ENCODE results near the gene SOX21. TPM values are rescaled to one million over a fixed set of nuclear protein-coding genes. Genes with fewer than 3 reads are reported as not detected.

Gene SOX21
- total RNA-seq, 3 donors from 2014 or later (not counting 1 experiment from before 2014, with no cell fraction given): not detected

DNA sequence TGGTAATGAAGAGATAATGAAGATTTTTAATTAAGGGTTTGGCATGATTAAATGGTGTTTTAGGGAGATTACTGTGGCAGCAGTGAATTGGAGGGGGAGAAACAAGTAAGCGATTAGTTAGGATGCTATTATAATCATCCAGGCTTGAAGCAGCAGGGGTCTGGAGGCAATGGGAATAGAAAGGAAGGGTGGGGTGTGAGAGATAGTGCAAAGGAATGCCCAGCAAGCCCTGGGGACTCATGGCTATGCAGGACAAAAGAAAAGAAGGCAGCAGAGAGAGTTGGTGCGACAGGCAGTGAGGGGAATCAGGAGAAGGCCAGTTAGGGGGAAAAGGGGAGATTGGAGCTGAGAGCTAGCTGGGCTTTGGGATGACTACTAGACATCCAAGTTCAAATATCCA is 34.5 kb downstream of the SOX21 start:
- intact Hi-C loops (cut with micrococcal nuclease): no loop called here
- Histone ChIP-seq H3K27me3 (ENCODE audit: control insufficient read depth, insufficient read depth, low read length) (no peaks in the 10 kb centered on the region), H3K27ac (ENCODE audit: low read length) (no peak overlapping the region), H3K9me3 (ENCODE audit: control insufficient read depth, insufficient read depth, low read length) (no peaks in the 10 kb centered on the region), H3K4me1 (ENCODE audit: control insufficient read depth, insufficient read depth, low read length) (no peaks in the 10 kb centered on the region), H3K36me3 (ENCODE audit: control insufficient read depth, insufficient read depth, low read length) (no peaks in the 10 kb centered on the region), H3K4me3 (ENCODE audit: low read length) (no peak overlapping the region)
- Mint-ChIP-seq H3K27me3 (ENCODE audit: low read depth in 2 of 2) (peaks cover 23 to 26% of the 10 kb centered on the region in 2 donors), H3K4me3 (no peak overlapping the region), H3K4me1 (no peaks in the 10 kb centered on the region), H3K9me3 (no peaks in the 10 kb centered on the region), H3K27ac (no peak overlapping the region), H3K36me3 (no peaks in the 10 kb centered on the region)
- TF ChIP-seq, protein P1, sequence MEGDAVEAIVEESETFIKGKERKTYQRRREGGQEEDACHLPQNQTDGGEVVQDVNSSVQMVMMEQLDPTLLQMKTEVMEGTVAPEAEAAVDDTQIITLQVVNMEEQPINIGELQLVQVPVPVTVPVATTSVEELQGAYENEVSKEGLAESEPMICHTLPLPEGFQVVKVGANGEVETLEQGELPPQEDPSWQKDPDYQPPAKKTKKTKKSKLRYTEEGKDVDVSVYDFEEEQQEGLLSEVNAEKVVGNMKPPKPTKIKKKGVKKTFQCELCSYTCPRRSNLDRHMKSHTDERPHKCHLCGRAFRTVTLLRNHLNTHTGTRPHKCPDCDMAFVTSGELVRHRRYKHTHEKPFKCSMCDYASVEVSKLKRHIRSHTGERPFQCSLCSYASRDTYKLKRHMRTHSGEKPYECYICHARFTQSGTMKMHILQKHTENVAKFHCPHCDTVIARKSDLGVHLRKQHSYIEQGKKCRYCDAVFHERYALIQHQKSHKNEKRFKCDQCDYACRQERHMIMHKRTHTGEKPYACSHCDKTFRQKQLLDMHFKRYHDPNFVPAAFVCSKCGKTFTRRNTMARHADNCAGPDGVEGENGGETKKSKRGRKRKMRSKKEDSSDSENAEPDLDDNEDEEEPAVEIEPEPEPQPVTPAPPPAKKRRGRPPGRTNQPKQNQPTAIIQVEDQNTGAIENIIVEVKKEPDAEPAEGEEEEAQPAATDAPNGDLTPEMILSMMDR (IDR thresholded peaks at IDR 0.05): no peak
- DNase-seq: no peak
- 82% methylated on average over 2 of the region's 2 CpGs for WGBS (ENCODE audit: insufficient coverage)
- no peak for ATAC-seq

DNA sequence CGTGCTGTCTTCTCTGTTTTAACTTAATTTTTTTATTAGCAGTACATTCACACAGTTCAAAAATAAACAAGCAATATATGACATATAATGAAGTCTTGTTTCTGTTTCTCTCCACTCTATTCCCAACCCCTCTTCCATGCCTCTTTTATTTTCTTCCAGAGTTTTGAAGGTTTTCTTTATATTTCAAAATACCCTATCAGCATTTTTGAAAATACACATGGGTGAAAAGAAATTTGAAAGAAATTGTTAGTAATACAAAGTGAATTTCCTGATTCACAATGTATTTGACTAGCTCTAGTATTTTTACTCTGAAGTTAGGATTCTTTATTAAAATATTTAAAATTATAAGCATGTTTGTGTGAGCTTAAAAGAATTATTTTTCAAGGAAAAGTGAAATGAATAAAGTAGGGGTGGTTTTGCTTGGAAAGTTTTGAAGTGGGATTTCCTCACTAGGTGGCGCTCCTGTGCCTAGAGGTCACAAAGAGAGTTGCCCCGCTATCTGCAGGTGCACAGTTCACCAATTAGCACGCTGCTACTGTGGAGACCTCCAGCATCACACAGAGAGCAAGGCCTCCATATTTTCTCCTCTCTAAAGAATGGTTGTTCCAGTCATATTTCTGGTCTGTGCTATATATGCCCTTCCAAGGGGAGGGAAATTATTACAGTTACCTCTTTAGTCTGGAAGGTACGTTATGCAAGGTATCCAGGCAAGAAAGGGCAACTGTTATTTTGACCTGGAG is 37.6 kb downstream of the SOX21 start:
- Mint-ChIP-seq H3K27ac (no peak overlapping the region), H3K27me3 (ENCODE audit: low read depth in 2 of 2) (peaks cover 12 to 13% of the 10 kb centered on the region in 2 donors), H3K36me3 (no peaks in the 10 kb centered on the region), H3K4me1 (no peaks in the 10 kb centered on the region), H3K9me3 (no peaks in the 10 kb centered on the region), H3K4me3 (no peak overlapping the region)
- DNase-seq (peak in 1 of 2 donors; percentile 68), ATAC-seq (peak in 1 of 3 donors; percentile 44)
- Histone ChIP-seq H3K4me3 (ENCODE audit: low read length) (no peak overlapping the region), H3K36me3 (ENCODE audit: control insufficient read depth, insufficient read depth, low read length) (no peaks in the 10 kb centered on the region), H3K4me1 (ENCODE audit: control insufficient read depth, insufficient read depth, low read length) (no peaks in the 10 kb centered on the region), H3K9me3 (ENCODE audit: control insufficient read depth, insufficient read depth, low read length) (no peaks in the 10 kb centered on the region), H3K27ac (ENCODE audit: low read length) (no peak overlapping the region), H3K27me3 (ENCODE audit: control insufficient read depth, insufficient read depth, low read length) (no peaks in the 10 kb centered on the region)
- intact Hi-C loops (cut with micrococcal nuclease): no loop called here
- TF ChIP-seq, protein P1 (IDR thresholded peaks at IDR 0.05): peak; percentile 62
- WGBS (ENCODE audit: insufficient coverage): 28% methylated on average over 4 of the region's 5 CpGs

DNA sequence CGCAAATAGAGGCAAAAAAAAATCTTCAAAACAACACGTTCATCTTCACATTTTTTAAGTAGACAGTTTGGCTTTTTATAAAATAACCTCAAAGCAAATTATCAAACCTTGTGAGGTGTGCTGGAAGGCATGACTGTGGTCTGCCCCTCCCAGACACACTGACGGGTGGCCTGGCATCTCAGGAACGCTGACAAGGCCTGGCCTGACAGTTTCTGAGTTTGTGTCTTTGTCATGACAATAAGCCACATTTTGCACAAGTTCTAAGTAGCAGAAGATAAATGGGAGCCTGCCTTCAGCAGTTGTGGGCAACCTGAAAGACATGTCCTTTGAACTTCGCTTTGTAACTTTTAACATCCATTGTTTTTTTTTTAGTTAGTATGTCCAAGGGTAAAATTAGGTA is 38.5 kb downstream of the SOX21 start:
- Histone ChIP-seq H3K27ac (ENCODE audit: low read length) (no peak overlapping the region), H3K9me3 (ENCODE audit: control insufficient read depth, insufficient read depth, low read length) (no peaks in the 10 kb centered on the region), H3K36me3 (ENCODE audit: control insufficient read depth, insufficient read depth, low read length) (no peaks in the 10 kb centered on the region), H3K4me3 (ENCODE audit: low read length) (no peak overlapping the region), H3K4me1 (ENCODE audit: control insufficient read depth, insufficient read depth, low read length) (no peaks in the 10 kb centered on the region), H3K27me3 (ENCODE audit: control insufficient read depth, insufficient read depth, low read length) (no peaks in the 10 kb centered on the region)
- no peaks in the 10 kb centered on the region for H3K9me3 Mint-ChIP-seq
- no peak for ATAC-seq
- no peak for DNase-seq
- H3K36me3 Mint-ChIP-seq: no peaks in the 10 kb centered on the region
- intact Hi-C loops (cut with micrococcal nuclease): no loop called here
- H3K4me1 Mint-ChIP-seq: no peaks in the 10 kb centered on the region
- H3K27me3 Mint-ChIP-seq (ENCODE audit: low read depth in 2 of 2): peaks cover 12 to 13% of the 10 kb centered on the region in 2 donors
- no peak overlapping the region for H3K4me3 Mint-ChIP-seq
- H3K27ac Mint-ChIP-seq: no peak overlapping the region
- TF ChIP-seq, protein P1 (IDR thresholded peaks at IDR 0.05): no peak
- 56% methylated on average over 3 of the region's 5 CpGs for WGBS (ENCODE audit: insufficient coverage)

DNA sequence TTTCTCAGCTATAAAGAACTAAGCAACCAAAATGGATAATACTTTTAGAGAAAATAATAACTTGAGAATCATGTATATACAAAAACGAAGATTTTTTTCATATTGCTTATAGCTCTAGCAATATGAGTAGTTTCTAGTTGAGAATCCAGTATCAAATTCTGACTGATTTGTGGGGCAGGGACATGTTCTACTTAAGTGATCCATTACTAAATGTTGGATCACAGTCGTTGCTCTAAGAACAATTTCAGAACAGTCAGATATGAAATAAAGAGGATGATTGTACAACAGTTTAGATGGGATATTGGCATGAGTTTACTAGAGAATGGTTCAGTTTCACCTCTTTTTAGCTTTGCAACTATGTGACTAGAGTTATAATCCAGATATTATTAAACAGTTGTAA is 39.9 kb downstream of the SOX21 start:
- Histone ChIP-seq H3K9me3 (ENCODE audit: control insufficient read depth, insufficient read depth, low read length) (no peaks in the 10 kb centered on the region), H3K27ac (ENCODE audit: low read length) (no peak overlapping the region), H3K27me3 (ENCODE audit: control insufficient read depth, insufficient read depth, low read length) (no peaks in the 10 kb centered on the region), H3K36me3 (ENCODE audit: control insufficient read depth, insufficient read depth, low read length) (no peaks in the 10 kb centered on the region), H3K4me1 (ENCODE audit: control insufficient read depth, insufficient read depth, low read length) (no peaks in the 10 kb centered on the region), H3K4me3 (ENCODE audit: low read length) (no peak overlapping the region)
- Mint-ChIP-seq H3K4me3 (no peak overlapping the region), H3K36me3 (no peaks in the 10 kb centered on the region), H3K27me3 (ENCODE audit: low read depth in 2 of 2) (peaks cover 8 to 12% of the 10 kb centered on the region in 2 donors), H3K4me1 (no peaks in the 10 kb centered on the region), H3K9me3 (no peaks in the 10 kb centered on the region), H3K27ac (no peak overlapping the region)
- no peak for ATAC-seq
- TF ChIP-seq, protein P1 (IDR thresholded peaks at IDR 0.05): no peak
- 75% methylated on average over 1 of the region's 2 CpGs for WGBS (ENCODE audit: insufficient coverage)
- intact Hi-C loops (cut with micrococcal nuclease): no loop called here
- DNase-seq: no peak
